Stimulated activated CD8-positive, alpha-beta memory T cell treated with anti-CD3 and anti-CD28 coated beads, Interleukin-15, amount 100 ng/mL, for 1 hour (primary cell): Measurements from ENCODE around the gene PROSER2.

Experiments
- DNase-seq: peaks from one replicate; pipeline ENCODE4 v3.0.0-alpha.2; 2020; ENCODE audit warnings: low read depth

PROSER2 gene

GRCh38 chr10:11804336-11804735 lies 18.8 kb upstream of the PROSER2 start:
- no peak for DNase-seq

- DNase-seq: no peak
Observed at GRCh38 chr10:11805792-11806191, 17.4 kb upstream of the PROSER2 start.

- no peak for DNase-seq
Observed at GRCh38 chr10:11806706-11807105, 16.4 kb upstream of the PROSER2 start.

- DNase-seq: no peak
Observed at GRCh38 chr10:11808808-11809207, 14.3 kb upstream of the PROSER2 start.

GRCh38 chr10:11810313-11810766 lies 12.8 kb upstream of the PROSER2 start:
- DNase-seq: no peak

GRCh38 chr10:11810973-11811372 lies 12.2 kb upstream of the PROSER2 start:
- DNase-seq: no peak

- no peak for DNase-seq
Observed at GRCh38 chr10:11813177-11813576, 10.0 kb upstream of the PROSER2 start.

- DNase-seq: no peak
Observed at GRCh38 chr10:11813855-11814567, 9.1 kb upstream of the PROSER2 start.

- DNase-seq: no peak
Observed at GRCh38 chr10:11819027-11819426, 4.1 kb upstream of the PROSER2 start.

GRCh38 chr10:11822026-11822756 lies 965 bp upstream of the PROSER2 start:
- no peak for DNase-seq

GRCh38 chr10:11822809-11823121 lies 391 bp upstream of the PROSER2 start:
- no peak for DNase-seq

GRCh38 chr10:11823989-11824346 lies 812 bp downstream of the PROSER2 start:
- no peak for DNase-seq

- no peak for DNase-seq
Observed at GRCh38 chr10:11824376-11824775, 1.2 kb downstream of the PROSER2 start.

- no peak for DNase-seq
Observed at GRCh38 chr10:11824825-11825224, 1.7 kb downstream of the PROSER2 start.

- DNase-seq: no peak
Observed at GRCh38 chr10:11825796-11826414, 2.7 kb downstream of the PROSER2 start.

- DNase-seq: no peak
Observed at GRCh38 chr10:11827006-11827405, 3.9 kb downstream of the PROSER2 start.

- no peak for DNase-seq
Observed at GRCh38 chr10:11827414-11827813, 4.3 kb downstream of the PROSER2 start.

- no peak for DNase-seq
Observed at GRCh38 chr10:11828682-11829284, 5.6 kb downstream of the PROSER2 start.

- no peak for DNase-seq
Observed at GRCh38 chr10:11830836-11831519, 7.8 kb downstream of the PROSER2 start.

GRCh38 chr10:11831520-11831951 lies 8.4 kb downstream of the PROSER2 start:
- no peak for DNase-seq

- no peak for DNase-seq
Observed at GRCh38 chr10:11832042-11832441, 8.9 kb downstream of the PROSER2 start.

- DNase-seq: no peak
Observed at GRCh38 chr10:11835061-11835460, 11.9 kb downstream of the PROSER2 start.
